Stimulated activated CD4-positive, alpha-beta T cell treated with anti-CD3 and anti-CD28 coated beads, TNF-alpha, amount 100 ng/mL, for 4 hours (primary cell): ENCODE measurements around the gene ARID3A.
A peak's percentile ranks its signal among the peaks of the same experiment; 100 is the strongest.
"Not testable (repeated sequence)": the region's sequence is repeated elsewhere in the genome, so short reads cannot be mapped to it uniquely, and the experiment has no call there.

Experiments
- DNase-seq, 3 experiments: peaks; one replicate each; pipeline ENCODE4 v3.0.0-alpha.2; 2020; ENCODE audit warnings: low read depth in 3 of 3

ARID3A gene

DNA sequence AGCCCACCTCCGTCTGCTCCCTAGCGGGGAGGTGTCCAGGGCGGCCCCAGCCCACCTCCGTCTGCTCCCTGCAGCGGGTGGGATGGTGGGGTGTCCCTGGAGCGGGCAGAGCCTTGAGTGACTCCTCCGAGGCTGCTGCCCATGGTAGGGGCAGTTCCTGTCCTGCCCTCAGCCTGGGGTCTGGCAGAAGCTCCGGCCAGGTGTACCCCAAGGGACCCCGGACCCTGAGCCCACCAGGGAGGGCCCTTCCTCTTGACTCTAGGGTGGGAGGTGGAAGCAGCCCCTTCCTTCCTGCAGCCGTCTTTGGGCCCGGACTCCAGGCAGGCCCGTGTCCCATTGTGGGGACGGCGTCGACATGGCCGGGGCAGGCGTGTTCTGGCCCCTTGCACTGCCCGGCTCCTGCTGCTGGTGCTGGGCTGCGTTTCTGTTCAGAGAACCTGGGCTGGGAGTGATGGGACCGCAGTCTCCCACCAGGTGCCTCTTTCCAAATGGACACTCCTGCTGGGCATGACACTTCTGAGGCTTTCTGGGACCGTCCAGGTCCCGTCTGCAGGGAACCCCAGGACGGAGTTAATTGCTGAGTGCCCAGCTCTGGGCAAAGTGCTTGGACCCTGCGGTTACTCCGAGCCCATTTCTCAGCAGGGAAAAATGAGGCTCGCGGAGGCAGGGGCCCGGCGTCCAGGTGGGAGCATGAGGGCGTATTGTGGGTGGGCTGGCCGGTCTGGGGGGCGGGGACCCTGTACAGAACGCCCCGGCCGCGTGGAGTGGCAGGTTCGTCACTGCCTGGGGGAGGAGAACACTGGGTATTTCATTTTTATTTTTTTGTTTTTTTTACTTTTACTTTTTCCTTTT lies 19.8 kb downstream of the ARID3A start:
- no peak for DNase-seq

GRCh38 chr19:947090-947706 lies 21.4 kb downstream of the ARID3A start:
- no peak for DNase-seq

DNA sequence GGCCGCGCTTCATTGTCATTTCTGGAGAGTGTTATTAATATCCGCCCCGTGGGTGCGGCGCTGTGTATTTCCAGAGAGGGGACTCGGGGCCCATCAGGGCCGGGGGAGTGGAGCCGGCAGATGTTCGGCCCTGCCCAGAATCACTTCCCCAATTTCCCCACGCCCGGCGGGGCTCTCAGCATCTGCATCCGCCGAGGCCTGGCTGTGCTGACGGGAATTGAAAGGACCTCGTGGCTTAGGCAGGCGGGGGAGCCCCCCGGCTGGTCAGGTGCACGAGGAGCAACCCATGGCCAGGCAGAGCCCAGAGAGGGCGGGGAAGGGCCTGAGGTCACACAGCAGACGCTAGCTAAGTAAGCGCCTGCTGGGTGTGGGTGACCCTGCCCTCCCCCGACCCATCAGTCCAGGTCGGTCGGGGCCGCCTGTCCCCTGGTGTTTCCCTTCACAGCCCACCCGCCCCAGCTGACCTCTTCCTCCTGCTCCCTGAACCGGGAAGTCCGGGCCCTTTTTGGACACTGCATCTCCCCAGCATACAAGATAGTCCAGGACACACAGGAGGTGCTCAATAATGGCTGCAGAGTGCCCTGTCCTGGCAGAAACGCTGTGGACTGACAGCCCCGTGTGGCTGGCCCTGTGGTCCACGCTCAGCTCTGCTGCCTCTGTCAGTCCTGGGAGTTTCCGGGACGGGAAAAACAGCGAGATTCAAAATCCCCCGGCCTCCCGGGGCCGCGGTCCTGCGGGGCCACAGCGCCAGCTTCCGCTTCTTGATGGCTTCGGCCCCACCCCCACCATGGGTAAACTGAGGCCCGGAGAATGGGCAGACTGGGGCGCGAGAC lies 22.1 kb downstream of the ARID3A start:
- DNase-seq: no peak

DNA sequence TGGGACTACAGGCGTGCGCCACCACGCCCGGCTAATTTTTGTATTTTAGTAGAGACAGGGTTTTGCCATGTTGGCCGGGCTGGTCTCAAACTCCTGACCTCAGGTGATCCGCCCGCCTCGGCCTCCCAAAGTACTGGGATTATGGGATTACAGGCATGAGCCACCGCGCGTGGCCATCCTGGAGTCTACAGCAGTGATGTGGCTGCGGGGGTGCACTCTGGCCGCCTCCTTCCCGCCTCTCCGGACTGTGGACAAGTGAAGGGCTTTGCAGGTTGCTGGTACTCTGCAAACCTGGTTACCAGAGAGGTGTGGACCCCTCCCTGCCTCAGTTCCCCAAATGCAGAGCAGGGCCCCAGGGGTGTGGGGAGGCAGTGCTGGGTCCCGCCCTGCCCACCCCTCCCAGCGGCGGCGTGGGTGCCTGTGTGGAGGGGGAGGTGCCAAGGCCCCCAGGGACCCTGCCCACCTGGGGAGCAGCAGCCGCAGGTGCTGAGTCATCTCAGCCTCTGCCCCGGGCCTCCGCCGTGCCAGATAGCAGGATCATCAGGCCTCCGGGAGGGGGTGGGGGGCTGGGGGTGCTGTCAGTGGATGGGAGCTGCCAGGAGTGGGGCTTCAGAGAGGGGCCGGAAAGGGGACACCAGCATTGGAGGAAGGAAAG lies 23.1 kb downstream of the ARID3A start:
- DNase-seq: no peak

GRCh38 chr19:950352-951066 lies 24.7 kb downstream of the ARID3A start:
- DNase-seq: no peak

- DNase-seq: no peak
These were observed 26.3 kb downstream of the ARID3A start for GRCh38 chr19:952049-952679.

GRCh38 chr19:952680-953444 lies 27.0 kb downstream of the ARID3A start:
- DNase-seq: no peak

DNA sequence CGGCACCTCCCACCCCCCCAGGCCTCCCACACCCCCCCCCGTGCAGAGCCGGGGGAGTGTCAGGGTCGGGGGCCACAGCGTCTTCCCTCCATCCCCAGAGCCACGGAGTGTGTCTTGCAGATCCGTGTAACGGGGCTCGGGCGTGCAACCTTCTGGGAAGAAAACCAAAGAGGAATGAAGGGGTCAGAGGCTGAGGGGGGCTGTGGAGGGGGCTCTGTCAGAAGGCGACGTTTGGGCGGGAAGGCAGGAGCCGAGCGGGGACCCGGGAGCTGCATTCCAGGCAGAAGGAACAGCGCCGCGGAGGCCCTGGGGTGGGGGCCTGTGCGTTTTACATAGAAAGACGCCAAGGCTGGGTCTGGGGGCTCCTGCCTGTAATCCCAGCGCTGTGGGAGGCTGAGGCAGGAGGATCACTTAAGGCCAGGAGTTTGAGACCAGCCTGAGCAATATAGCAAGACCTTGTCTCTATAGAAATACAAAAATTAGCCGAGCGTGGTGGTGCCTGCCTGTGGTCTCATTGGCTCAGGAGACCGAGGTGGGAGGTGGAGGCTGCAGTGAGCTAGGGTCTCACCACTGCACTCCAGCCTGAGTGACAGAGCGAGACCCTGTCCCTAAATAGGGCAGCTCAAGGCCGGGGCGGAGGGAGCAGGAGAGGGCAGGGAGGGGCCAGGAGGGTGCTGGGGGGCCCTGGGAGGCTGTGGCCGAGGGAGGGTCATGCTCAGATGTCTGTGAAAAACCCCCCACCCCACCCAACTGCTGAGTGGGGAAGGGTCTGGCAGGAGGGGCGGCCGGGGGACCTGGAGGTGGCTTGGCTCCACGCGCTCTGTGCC lies 27.8 kb downstream of the ARID3A start:
- no peak for DNase-seq

DNA sequence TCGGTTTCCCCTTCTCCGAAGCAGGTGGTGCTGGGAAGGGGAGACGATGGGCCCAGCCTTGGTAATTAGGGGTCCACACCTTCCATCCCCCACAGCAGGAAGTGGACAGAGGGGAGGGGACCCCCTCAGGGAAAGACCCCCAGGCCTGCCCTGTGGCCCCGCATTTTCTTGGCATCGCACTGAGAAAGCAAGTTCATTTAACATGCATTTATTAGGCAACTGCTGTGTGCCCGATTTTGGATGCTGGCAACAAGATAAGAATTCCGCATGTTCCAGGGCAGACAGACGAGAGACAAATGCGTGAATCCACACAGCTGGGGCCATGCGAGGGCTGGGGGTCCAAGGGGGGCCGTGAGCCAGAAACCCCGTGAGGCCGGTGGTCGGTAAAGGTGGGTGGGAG lies 28.4 kb downstream of the ARID3A start:
- no peak for DNase-seq

DNA sequence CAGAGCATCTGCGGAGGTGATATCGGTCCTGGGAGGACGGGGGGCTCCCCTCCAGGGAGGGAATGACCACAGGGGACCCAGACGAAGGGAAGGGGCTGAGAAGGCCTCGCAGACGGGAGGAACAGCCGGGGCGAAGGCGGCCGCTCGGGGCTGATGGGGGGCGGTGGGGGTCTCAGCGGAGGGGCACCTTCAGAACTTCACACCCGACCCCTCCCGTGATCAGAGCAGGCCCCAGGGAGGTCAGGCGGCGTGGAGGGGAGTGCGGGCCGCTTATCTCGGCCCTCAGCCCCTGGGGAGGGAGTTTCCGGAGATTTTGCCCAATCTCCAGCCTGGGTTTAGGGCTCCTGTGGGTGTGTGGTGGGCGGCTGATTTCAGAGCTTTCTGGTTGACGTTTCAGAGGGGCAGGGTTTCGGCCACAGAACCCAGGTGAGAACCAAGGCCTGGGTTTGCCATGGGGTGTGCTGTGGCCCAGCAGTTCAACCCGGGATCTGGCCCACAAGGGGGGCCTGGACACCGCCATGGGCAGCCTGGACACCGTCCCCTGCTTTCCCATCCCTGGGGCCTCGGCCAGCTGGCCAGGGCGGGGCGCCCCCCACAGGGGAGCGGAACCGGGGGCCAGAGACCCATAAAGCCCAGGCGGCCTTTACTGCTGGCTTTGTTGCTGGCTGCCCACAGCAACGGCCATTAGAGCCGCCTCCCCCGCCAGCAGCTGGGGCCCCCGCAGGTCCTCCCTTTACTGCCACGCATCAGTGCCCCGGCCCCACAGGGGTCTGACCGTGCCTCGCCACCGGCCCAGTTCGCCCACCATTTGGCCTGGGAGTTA lies 29.0 kb downstream of the ARID3A start:
- DNase-seq: no peak

- DNase-seq: no peak
These were observed 30.2 kb downstream of the ARID3A start for GRCh38 chr19:955803-956765.

GRCh38 chr19:956766-957440 lies 31.1 kb downstream of the ARID3A start:
- DNase-seq: no peak

DNA sequence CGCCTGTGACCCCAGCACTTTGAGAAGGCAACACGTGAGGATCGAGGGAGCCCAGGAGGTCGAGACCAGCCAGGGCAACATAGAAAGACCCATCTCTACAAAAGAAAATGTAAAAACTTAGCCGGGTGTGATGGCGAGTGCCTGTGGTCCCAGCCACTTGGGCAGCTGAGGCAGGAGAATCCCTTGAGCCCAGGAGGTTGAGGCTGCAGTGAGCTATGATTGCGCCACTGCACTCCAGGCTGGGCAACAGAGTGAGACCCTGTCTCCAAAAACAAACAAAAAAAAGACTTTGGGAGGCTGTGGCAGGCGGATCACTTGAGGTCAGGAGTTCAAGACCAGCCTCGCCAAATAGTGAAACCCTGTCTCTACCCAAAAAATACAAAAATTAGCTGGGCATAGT lies 31.7 kb downstream of the ARID3A start:
- not testable (repeated sequence) for DNase-seq

- peak; percentile 15 to 30 (median 23) for DNase-seq
These were observed 33.4 kb downstream of the ARID3A start for GRCh38 chr19:958967-959855.

- no peak for DNase-seq
These were observed 34.2 kb downstream of the ARID3A start for GRCh38 chr19:960020-960419.

DNA sequence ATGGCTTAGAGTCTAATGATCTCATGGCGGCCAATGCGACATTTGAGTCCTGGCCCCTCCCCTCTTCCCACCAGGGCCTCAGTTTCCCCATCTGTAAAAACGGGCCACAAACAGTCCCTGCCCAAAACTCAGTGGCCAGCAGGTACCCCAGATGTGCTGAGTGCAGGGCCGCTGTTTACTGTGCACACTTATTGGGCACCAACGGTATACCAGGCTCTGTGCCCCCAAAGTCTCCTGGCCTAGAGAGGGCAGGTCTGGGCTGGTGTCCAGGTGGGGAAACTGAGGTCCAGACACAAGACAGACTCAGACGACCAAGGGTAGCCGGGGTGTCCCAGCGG lies 34.7 kb downstream of the ARID3A start:
- DNase-seq: no peak
